HCEC 1CT (cell line): Measurements from ENCODE around the gene IRS1.

Experiments used
- DNase-seq: peaks from one replicate; pipeline ENCODE4 v3.0.0-alpha.2; 2017

The IRS1 gene

GRCh38 chr2:226754821-226755604, 44.6 kb downstream of the IRS1 start:
- peak; percentile 87 for DNase-seq

GRCh38 chr2:226752887-226753286, 46.7 kb downstream of the IRS1 start:
- DNase-seq, result no peak

GRCh38 chr2:226747288-226747687, 52.3 kb downstream of the IRS1 start:
- no peak for DNase-seq

GRCh38 chr2:226746196-226746800, 53.3 kb downstream of the IRS1 start:
- DNase-seq, result no peak

GRCh38 chr2:226743915-226744314, 55.7 kb downstream of the IRS1 start:
- DNase-seq, result no peak

GRCh38 chr2:226742347-226742746, 57.3 kb downstream of the IRS1 start:
- DNase-seq, result no peak

GRCh38 chr2:226740039-226740648, 59.5 kb downstream of the IRS1 start:
- no peak for DNase-seq

- DNase-seq, result no peak
Observed at GRCh38 chr2:226739545-226740030, 60.0 kb downstream of the IRS1 start.

GRCh38 chr2:226738821-226739544, 60.6 kb downstream of the IRS1 start:
- no peak for DNase-seq

- no peak for DNase-seq
Observed at GRCh38 chr2:226738191-226738820, 61.3 kb downstream of the IRS1 start.

- DNase-seq, result no peak
Observed at GRCh38 chr2:226736382-226736781, 63.2 kb downstream of the IRS1 start.

GRCh38 chr2:226733927-226734564, 65.6 kb downstream of the IRS1 start:
- DNase-seq, result no peak

- no peak for DNase-seq
Observed at GRCh38 chr2:226733189-226733858, 66.3 kb downstream of the IRS1 start.

- no peak for DNase-seq
Observed at GRCh38 chr2:226732478-226733188, 67.0 kb downstream of the IRS1 start.

GRCh38 chr2:226730481-226730880, 69.1 kb downstream of the IRS1 start:
- DNase-seq, result peak; percentile 24

- no peak for DNase-seq
Observed at GRCh38 chr2:226728996-226729395, 70.6 kb downstream of the IRS1 start.

GRCh38 chr2:226727251-226727650, 72.4 kb downstream of the IRS1 start:
- DNase-seq, result no peak

GRCh38 chr2:226726546-226726945, 73.1 kb downstream of the IRS1 start:
- peak; percentile 51 for DNase-seq

GRCh38 chr2:226725126-226725860, 74.3 kb downstream of the IRS1 start:
- DNase-seq, result no peak

- DNase-seq, result no peak
Observed at GRCh38 chr2:226721541-226721940, 78.1 kb downstream of the IRS1 start.
